ENCODE results near the gene CDC45.
"Not testable (repeated sequence)": the region's sequence is repeated elsewhere in the genome, so short reads cannot be mapped to it uniquely, and the experiment has no call there.

Gene CDC45

DNA sequence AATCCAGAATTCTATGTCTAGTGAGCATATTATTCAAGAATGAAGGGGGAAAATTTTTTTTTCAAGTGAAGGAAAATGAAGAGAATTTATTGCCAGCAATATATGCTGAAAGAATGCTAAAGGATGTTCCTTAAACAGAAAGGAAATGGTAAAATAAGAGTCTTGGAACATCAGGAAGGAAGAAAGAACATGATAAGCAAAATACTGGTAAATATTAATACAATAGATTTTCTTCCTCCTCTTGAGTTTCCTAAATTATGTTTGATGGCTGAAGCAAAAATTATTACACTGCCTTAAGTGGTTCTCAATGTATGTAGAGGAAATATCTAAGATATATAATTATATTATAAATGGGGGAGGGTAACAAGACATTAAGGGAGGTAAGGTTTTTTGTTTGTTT lies 54.1 kb downstream of the CDC45 start:
- no peak for DNase-seq

GRCh38 chr22:19535001-19535400 lies 55.3 kb downstream of the CDC45 start:
- no peak for DNase-seq

DNA sequence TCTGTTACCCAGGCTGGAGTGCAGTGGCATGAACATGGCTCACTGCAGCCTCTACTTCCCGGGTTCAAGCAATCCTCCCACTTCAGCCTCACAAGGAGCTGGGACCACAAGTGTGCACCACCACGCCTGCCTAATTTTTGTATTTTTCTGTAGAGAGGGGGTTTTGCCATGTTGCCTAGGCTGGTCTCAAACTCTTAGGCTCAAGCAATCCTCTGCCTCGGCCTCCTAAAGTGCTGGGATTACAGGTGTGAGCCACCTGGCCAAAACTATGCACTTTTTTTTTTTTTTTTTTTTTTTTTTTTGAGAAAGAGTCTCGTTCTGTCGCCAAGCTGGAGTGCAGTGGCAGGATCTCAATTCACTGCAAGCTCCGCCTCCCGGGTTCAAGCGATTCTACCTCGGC lies 56.8 kb downstream of the CDC45 start:
- no peak for DNase-seq

- no peak for DNase-seq
Observed at GRCh38 chr22:19537941-19538488, 58.3 kb downstream of the CDC45 start.

DNA sequence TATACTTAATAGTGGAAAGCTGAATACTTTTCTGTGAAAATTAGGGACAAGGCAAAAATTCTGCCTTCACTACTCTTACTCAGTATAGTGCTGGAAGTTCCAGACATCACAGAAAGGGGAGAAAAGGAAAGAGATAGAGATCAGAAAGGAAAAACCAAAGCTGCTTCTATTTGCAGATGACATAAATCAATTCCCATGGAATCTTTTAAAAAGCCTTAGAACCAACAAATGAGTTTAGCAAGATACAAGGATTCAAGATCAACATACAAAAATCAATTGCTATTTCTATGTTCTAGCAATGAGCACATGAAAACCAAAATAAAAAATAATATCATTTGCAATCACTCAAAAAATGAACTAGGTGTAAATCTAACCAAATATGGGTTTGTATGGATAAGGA lies 60.7 kb downstream of the CDC45 start:
- no peak for DNase-seq

GRCh38 chr22:19543970-19544708 lies 64.4 kb downstream of the CDC45 start:
- no peak for DNase-seq

DNA sequence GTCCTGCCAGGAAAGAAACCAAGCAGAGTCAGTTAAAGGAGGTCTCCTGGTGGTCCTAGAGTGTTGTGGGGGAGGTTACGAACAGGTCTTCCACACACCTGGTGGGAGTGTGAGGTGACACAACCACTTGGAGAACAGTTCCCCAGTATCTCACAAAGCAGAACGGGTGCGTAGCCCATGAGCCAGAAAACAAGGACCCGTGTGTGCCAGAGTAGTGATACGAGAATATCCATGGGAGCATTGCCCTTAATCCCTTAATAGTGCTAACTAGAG lies 66.2 kb downstream of the CDC45 start:
- no peak for DNase-seq

- DNase-seq, result no peak
Observed at GRCh38 chr22:19546680-19547079, 67.0 kb downstream of the CDC45 start.

GRCh38 chr22:19547620-19548019 lies 67.9 kb downstream of the CDC45 start:
- no peak for DNase-seq

DNA sequence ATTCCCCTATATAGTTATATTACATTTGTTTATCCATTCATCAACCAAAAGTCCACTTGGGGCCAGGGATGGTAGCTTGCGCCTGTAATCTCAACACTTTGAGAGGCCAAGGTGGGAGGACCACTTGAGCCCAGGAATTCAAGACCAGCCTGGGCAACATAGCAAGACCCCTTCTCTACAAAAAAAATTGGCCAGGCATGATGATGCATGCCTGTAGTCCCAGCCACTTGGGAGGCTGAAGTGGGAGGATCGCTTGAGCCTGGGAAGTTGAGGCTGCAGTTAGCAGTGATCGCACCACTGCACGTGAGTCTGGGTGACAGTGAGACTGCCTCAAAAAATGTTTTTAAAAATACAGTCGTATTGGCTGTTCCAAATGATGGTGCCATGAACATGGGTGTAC lies 68.7 kb downstream of the CDC45 start:
- not testable (repeated sequence) for DNase-seq

- DNase-seq, result no peak
Observed at GRCh38 chr22:19548964-19549363, 69.2 kb downstream of the CDC45 start.

DNA sequence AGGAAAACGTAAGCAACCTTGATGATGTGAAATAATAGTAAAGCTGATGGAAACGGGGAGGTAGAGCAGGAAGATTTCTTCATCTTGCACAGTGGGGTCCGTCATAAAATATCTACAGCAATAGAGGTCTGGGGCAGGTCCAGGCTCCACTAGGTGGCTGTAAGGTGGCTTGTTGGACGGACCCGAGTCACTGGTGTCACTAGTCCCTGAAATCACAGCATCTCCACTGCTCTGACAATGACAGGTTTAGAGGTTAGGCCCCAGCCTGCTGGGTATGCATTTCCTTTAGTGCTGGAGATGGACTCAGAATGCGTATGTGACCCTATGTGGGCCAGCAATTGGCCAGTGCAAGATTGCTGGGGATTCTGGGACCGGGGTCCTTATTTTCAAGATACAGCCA lies 69.7 kb downstream of the CDC45 start:
- no peak for DNase-seq

DNA sequence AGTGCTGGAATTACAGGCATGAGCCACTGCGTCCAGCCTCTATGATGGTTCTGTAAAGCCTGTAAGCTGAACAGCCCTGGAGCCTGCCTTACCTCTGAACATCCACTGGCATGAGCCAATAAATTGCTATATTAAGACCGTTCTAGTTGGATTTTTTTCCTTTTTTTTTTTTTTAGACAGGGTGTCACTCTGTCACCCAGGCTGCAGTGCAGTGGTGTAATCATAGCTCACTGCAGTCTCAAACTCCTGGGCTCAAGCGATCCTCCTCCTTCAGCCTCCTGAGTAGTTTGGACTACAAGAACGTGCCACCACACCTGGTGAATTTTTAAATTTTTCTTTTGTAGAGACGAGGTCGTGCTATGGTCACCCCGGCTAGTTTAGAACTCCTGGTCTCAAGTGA lies 70.7 kb downstream of the CDC45 start:
- no peak for DNase-seq

GRCh38 chr22:19553201-19553600 lies 73.5 kb downstream of the CDC45 start:
- no peak for DNase-seq

DNA sequence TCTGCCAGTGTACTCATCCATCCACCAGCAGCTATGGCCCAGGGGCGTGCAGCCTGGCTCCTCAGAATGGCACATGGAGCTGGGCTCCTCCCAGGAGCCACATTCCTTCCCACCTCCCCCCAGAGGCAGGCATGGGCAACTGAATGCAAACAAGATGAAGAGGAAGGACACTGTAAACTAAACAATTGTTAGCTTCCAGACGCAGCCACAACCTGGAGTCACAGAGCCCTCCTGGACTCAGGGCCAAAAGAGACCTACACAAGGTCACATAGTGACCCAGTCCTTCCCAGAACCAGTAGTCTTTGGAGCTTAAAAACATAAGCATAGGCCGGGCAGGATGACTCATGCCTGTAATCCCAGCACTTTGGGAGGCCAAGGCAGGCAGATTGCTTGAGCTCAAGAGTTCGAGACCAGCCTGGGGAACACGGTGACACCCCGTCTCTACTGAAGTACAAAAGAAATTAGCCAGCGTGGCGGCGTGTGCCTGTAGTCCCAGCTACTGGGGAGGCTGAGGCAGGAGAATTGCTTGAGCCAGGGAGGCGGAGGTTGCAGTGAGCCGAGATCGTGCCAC lies 75.2 kb downstream of the CDC45 start:
- no peak for DNase-seq

DNA sequence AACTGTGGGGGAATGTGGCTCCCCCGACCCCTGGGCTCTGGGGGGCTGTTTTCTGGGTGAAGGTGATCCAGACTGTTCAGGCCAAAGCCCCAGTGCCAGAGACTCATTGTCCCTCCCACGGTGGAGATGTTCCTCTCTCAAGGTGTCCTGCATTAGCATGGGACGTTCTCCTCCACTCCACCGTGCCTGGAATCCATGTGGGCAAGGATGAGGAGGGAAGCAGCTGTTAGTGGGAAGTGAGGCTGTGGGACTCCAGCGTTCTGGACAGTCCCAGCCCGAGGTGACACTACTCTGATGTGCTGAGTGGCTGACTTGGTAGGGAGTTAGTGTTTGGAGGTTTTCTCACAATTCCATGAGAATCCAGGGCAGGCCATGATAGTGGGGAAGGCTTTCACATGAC lies 75.9 kb downstream of the CDC45 start:
- no peak for DNase-seq

GRCh38 chr22:19556963-19557545 lies 77.3 kb downstream of the CDC45 start:
- no peak for DNase-seq

DNA sequence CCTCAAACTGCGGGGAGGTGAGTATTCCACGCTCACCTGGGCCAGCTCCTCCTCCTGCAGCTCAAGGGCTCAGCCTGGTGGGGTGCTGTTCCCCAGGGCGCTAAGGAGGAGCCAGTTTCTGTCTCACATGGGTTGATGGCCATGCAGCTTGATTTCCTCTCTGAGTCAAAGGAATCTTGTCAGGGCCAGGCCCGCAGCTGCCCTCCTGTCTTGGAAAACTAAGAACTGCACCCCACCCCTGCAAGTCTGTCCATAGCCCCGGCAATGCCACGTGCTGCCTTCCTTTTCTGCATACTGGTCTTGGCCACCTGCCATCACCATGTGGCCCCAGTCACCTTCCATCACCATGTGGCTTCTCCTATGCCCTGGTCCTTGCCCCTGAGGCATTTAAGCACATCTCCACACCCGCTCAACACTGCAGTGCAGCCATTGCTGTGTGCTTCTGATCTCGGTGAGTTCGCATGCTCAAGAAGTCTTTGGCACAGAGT lies 79.6 kb downstream of the CDC45 start:
- DNase-seq, result no peak

DNA sequence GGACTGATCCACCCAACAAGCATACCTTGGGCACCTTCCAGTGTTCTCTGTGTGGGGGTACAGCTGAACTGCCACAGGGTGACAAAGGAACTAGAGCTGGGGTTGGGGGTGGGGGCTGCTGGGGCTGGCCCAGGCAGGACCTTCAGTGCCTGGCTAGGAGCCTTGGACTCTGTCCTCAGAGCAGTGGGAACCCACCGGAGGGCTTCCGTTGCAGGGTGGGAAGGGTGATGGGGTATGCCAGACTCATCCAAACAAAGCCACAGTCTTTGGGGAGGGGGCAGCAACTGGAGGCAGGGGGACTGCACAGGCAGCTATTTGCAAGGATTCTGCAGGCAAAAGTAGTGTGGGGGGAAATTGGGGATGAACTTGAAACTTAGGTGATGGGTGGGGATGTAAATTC lies 80.2 kb downstream of the CDC45 start:
- no peak for DNase-seq

DNA sequence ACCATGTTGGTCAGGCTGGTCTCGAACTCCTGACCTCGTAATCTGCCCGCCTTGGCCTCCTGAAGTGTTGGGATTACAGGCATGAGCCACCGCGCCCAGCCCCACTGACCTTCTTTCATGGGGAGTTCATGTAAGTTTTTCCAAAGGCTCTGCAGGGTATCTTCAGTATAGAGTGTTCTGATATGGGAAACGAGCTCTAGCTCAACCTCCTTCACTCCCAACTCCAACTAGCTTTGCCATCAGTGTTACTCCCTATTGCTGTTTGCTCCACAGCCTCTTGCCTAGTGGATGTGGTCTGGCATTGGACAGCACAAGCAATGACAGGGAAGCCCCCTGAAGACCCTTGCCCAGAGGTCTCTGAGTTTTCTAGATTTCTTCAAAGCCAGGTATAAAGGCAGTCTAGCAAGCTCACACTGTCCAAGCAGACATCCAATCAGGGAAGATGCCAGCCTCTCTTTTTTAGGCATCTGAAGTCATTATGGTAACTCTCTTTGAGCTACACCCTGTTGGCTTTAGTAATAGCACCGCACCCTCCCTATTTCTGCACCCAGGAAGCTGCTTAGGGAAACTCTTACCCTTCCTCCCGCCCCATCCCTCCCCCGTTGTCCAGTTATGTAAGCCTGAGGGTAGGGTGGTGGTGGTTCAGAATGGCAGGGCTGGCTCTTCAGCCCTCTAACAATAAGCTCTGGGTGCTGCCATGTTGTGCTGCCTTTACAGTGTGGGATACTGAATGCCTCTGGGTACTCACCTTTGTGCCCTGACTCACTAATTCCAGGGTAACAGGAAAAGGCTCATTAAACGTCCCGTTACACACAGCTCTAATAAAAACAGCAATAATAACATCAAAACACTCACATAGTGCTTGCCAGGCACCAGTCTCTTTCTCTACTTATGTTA lies 85.9 kb downstream of the CDC45 start:
- no peak for DNase-seq

DNA sequence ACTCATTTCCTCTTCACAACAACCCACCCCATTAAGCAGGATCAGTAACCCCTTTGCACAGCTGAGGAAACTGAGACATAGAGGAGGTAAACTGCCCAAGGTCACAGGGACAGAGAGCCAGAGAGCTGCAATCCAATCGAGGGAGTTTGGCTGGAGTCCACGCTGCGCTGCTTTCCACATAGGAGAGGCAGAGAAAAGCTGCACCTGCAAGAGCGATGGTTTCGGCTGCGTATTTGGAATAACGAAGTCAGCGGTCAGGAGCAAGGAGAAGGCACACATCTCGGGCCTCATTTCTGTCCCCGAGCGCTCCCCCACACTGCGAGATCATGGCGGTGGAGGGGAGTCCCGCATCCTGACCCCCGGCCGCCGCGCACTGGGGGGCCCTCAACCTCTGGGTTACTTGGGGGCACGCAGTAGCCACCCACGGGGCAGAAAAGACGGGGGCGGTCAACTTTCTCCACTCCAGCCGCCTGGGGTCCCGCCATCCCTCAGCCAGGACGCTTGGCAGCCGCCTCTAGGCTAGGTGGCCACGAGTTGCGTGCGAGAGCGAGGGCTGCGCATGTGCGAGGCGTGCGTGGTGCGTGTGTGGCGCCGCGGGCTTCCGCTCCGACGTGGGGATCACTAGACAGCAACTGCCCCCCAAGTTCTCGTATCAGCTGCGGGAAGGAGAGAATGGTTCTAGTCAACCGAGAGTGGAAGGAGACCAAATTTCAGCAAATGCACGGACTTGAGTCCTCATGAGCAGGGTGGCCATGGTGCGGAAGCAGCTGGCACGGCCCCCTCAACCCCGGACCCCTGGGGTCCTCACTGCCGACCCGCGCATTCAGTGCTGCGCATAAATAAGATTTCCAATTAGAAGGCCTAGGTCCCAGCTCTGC lies 86.8 kb downstream of the CDC45 start:
- no peak for DNase-seq

Measured in T-helper 9 cell (primary cell).